22Rv1 (cell line): Measurements from ENCODE around the gene PRTFDC1.

Experiments
- CTCF ChIP-seq: fragments of 450-650 bp; IDR thresholded peaks from 2 replicates; pipeline ENCODE4 v1.5.1; 2017; ENCODE audit warnings: mild to moderate bottlenecking
- ZFX ChIP-seq: fragments of 450-650 bp; IDR thresholded peaks from 2 replicates; pipeline ENCODE4 v1.6.1; 2017; ENCODE audit warnings: antibody characterized with exemption, borderline replicate concordance

DNA sequence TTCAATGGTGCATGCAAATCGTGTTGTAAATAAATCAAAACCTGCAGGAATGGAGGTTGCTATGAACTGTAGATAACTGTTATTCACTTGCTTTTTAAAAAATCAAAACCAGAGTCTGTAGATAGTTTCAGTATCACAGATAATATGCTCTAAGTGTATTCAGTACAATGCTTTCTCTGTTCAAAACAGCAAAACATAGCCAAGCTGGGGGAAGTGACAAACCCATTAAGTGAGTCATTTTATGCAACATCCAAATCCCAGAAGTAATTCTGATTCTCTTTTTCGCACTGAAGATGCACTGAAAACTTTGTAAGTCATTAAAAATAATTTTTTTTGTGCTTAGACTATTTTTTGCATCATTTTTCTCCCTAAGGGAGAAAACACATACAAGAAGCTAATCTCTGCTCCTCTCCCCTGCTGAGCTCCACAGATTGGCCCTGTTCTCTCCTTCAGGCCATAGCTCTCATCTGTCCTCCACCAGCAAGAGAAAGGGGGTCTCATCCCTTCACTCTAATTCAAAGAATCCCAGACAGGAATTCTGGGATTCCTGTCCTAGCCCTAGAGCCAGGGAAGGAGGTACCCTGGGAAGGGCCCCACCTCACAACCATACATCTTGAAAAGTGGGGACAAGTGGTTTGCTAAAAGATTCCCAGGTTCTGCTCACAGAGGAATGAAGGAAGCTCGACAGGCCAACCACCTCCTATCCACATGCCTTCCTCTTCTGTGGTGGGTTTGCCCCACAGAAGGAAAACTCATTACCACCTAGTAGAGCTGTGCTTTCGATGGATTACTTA, 4.9 kb downstream of the PRTFDC1 start:
- TF ChIP-seq CTCF (no peak), ZFX (no peak)
